Uterus (tissue), 4 donors: ENCODE data around the gene MTCL1. TPM values are rescaled to one million over a fixed set of nuclear protein-coding genes. Genes with fewer than 3 reads are reported as not detected.

Experiments
- DNase-seq, 2 donors: peaks; one replicate each; pipeline ENCODE4 v3.0.0-alpha.2; 2019 to 2020
- H3K27ac ChIP-seq, 2 donors: fragments of 200-600 bp; sonication (generic); 1 replicate in 1 of 2; 2 replicates in 1 of 2; pipeline ENCODE4 v1.5.1; 2016 to 2018
- H3K27me3 ChIP-seq, 2 donors: fragments of 200-600 bp; sonication (generic); one replicate each; pipeline ENCODE4 v1.5.1; 2018 to 2019; ENCODE audit warnings: control low read depth in 1 of 2
- H3K36me3 ChIP-seq, 2 donors: fragments of 200-600 bp; sonication (generic); one replicate each; pipeline ENCODE4 v1.5.1; 2019; ENCODE audit warnings: control low read depth in 1 of 2
- H3K4me1 ChIP-seq, 2 donors: fragments of 200-600 bp; sonication (generic); one replicate each; pipeline ENCODE4 v1.5.1; 2018 to 2019; ENCODE audit warnings: control low read depth in 1 of 2
- H3K4me3 ChIP-seq, 2 donors: fragments of 200-600 bp; sonication (generic); 1 replicate in 1 of 2; 2 replicates in 1 of 2; pipeline ENCODE4 v1.5.1; 2018 to 2019; ENCODE audit warnings: mild to moderate bottlenecking in 1 of 2
- H3K9me3 ChIP-seq, 2 donors: fragments of 200-600 bp; sonication (generic); one replicate each; pipeline ENCODE4 v1.5.1; 2019; ENCODE audit warnings: control low read depth in 1 of 2
- POLR2A ChIP-seq, 2 donors: fragments of 450-650 bp; IDR thresholded peaks; one replicate each; pipeline ENCODE4 v1.6.1; 2016; ENCODE audit warnings: antibody characterized with exemption in 2 of 2, mild to moderate bottlenecking in 1 of 2, moderate library complexity in 1 of 2
- intact Hi-C: fragments of 100-400 bp; cut with DNase I; formaldehyde crosslinking; loops from one replicate; pipeline ENCODE4 v1.15.1; 2023; ENCODE audit warnings: low total_unique reads
- total RNA-seq, 4 donors: library from RNA; depleted of rRNA in 3 of 4; stranded (reverse); fragments of >200 nt in 3 of 4; gene quantifications; one replicate each; pipeline versions ENCODE4 v1.1.0 to v1.2.4, GENCODE V29; 2014 to 2023
- TF ChIP-seq, protein P1 (sequence below), 4 experiments: fragments of 200-600 bp in 2 of 4; fragments of 450-650 bp in 2 of 4; sonication (generic) in 2 of 4; IDR thresholded peaks; one replicate each; pipeline ENCODE4 v1.5.1; 2016 to 2019; ENCODE audit warnings: antibody characterized with exemption in 4 of 4, mild to moderate bottlenecking in 2 of 4, moderate library complexity in 1 of 4
- donor health status: DM: yes; HTN: yes; CAD: no.

MTCL1 gene
- total RNA-seq, 4 donors from 2014 or later = 8.8 to 25.9 (median 11.0) TPM; not detected in 1

DNA sequence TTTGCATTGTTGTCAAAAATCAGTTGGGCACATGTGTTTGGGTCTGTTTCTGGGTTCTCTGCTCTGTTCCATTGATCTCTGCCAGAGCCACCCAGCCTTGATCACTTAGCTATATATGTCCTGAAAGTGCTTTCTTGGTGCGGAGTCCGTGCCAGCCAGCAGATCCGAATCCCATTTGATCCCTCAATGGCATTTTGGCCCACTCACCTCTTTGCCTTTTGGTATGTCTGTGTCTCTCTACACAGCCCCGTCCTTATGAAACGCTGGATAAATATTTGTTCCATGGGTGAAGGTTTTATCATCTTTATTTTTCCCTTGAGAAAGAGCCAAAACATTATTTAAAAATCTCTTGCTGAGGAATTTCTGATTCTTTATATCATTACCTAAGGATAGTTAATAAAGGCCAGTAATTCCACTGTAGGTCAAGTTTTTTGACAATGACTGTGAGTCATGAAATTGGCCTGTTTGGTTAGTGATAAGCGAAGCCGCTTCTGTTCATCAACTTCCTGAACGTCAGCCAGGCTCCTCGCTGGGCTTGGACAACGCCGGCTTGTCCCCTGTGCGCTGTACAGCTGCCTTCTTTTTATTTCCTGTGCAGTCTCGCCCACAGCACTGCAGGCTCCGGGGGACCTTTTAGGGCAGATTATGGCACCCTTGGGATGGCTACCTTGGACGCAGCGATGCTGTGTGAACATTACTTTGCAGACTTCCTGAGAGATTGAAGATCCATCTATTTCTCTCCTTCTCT is 24.9 kb downstream of the MTCL1 start:
- peak overlapping the region in 1 of 2 donors; percentile 5 for H3K27ac ChIP-seq
- DNase-seq = peak; percentile 22 to 54

DNA sequence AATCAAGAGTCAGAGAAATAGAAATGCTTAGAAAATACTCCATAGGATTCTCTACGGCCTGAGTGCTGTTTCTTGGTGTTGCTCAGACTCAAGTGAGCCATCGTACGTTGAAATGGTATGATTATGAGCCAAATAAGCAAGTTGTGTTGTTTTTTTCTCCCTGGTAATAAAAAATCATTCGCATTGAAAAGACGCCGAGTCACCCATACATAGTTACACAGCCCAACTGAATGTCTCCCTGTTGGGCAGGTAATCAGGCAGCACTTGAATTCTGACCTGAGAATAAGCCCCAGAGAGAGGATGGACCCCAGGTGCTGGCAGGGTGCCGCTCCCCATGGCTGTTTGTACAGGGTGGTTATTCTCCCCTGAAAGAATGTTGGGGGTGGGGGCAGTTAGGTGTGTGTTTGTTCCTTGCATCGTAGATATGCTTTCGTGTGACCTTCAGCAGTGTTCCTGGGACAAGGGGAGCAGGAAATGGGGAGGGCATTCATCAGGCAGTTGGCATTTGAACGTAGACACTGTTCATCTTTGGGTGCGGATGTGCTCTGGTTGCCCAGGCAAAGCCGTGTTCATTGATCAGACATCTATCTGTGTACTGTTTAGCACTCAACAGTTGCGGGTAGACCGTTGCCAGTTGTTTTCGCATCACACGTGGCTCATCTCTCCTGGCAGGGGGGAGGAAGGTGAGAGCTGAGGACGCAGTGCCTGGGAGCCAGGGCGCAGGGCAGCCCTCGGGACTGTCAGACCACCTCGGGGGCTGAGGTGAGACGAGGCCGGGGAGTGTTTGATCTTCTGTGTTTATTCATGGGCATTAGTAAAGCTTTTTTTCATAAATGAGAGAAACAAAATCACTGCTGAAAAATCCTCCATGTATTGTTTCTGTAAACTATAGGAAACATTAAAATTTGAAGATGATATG is 27.3 kb downstream of the MTCL1 start:
- TF ChIP-seq, protein P1, sequence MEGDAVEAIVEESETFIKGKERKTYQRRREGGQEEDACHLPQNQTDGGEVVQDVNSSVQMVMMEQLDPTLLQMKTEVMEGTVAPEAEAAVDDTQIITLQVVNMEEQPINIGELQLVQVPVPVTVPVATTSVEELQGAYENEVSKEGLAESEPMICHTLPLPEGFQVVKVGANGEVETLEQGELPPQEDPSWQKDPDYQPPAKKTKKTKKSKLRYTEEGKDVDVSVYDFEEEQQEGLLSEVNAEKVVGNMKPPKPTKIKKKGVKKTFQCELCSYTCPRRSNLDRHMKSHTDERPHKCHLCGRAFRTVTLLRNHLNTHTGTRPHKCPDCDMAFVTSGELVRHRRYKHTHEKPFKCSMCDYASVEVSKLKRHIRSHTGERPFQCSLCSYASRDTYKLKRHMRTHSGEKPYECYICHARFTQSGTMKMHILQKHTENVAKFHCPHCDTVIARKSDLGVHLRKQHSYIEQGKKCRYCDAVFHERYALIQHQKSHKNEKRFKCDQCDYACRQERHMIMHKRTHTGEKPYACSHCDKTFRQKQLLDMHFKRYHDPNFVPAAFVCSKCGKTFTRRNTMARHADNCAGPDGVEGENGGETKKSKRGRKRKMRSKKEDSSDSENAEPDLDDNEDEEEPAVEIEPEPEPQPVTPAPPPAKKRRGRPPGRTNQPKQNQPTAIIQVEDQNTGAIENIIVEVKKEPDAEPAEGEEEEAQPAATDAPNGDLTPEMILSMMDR (IDR thresholded peaks at IDR 0.05) = no peak
- no peak for TF ChIP-seq POLR2A (IDR thresholded peaks at IDR 0.05)
- peaks cover 0 to 10% of the 10 kb centered on the region in 2 donors for H3K4me1 ChIP-seq
- no peaks in the 10 kb centered on the region for H3K27me3 ChIP-seq
- DNase-seq = no peak
- no peak overlapping the region for H3K4me3 ChIP-seq
- intact Hi-C loops = no loop called here
- no peak overlapping the region for H3K27ac ChIP-seq
- no peaks in the 10 kb centered on the region for H3K9me3 ChIP-seq
- H3K36me3 ChIP-seq = no peaks in the 10 kb centered on the region

More for the DNA sequence above, 24.9 kb downstream of the MTCL1 start:
- Histone ChIP-seq H3K36me3 (no peaks in the 10 kb centered on the region), H3K4me1 (peaks cover 0 to 10% of the 10 kb centered on the region in 2 donors), H3K27me3 (no peaks in the 10 kb centered on the region), H3K4me3 (no peak overlapping the region), H3K9me3 (no peaks in the 10 kb centered on the region)
- no peak for TF ChIP-seq POLR2A (IDR thresholded peaks at IDR 0.05)
- TF ChIP-seq, protein P1 (IDR thresholded peaks at IDR 0.05) = no peak
- intact Hi-C loops = no loop called here

DNA sequence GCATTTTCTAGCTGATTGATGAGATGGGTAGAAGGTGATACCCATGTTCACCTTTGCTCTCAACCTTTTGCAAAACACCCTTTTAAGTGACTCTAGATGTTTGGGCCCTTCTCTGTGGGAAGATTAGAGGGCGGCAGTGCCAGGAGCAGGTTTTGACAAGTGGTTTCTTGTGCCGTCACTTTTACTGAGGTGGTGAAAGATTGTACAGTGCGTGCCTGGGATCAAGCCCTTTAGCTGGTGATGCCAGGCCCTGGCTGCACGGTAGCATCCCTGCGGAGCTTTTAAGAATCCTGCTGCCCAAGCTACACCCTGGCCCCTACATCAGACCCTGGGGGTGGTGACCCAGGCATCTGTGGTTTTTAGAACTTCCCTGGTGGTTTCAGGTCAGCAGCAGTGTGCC is 29.1 kb downstream of the MTCL1 start:
- no peaks in the 10 kb centered on the region for H3K36me3 ChIP-seq
- no peak for DNase-seq
- no peaks in the 10 kb centered on the region for H3K27me3 ChIP-seq
- H3K27ac ChIP-seq = no peak overlapping the region
- H3K4me3 ChIP-seq = no peak overlapping the region
- TF ChIP-seq, protein P1 (IDR thresholded peaks at IDR 0.05) = no peak
- no peak for TF ChIP-seq POLR2A (IDR thresholded peaks at IDR 0.05)
- no peaks in the 10 kb centered on the region for H3K9me3 ChIP-seq
- H3K4me1 ChIP-seq = peaks cover 0 to 10% of the 10 kb centered on the region in 2 donors
- intact Hi-C loops = no loop called here

DNA sequence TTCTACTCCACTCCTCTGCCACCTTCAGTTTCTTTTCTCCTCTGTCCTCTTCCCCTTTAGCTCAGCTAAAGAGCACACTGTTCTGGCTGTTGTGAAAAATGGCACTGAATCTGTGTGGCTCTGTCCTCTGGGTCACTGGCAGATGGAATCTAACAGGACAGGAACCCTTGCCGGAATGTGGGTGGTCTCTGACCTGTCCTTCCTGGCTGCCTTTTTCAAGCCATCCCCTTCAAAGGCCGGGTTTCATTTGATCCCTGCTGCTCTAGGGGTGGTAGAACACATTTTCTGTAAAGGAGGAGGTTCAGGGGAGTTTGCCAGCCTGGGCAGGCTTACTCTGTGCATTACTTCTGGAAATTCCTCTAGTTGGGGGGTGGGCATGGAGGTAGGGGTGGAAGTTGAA is 29.9 kb downstream of the MTCL1 start:
- no peak for TF ChIP-seq POLR2A (IDR thresholded peaks at IDR 0.05)
- TF ChIP-seq, protein P1 (IDR thresholded peaks at IDR 0.05) = no peak
- intact Hi-C loops = no loop called here
- Histone ChIP-seq H3K27me3 (no peaks in the 10 kb centered on the region), H3K4me1 (peaks cover 0 to 6% of the 10 kb centered on the region in 2 donors), H3K36me3 (no peaks in the 10 kb centered on the region), H3K4me3 (no peak overlapping the region), H3K9me3 (no peaks in the 10 kb centered on the region), H3K27ac (no peak overlapping the region)
- no peak for DNase-seq

DNA sequence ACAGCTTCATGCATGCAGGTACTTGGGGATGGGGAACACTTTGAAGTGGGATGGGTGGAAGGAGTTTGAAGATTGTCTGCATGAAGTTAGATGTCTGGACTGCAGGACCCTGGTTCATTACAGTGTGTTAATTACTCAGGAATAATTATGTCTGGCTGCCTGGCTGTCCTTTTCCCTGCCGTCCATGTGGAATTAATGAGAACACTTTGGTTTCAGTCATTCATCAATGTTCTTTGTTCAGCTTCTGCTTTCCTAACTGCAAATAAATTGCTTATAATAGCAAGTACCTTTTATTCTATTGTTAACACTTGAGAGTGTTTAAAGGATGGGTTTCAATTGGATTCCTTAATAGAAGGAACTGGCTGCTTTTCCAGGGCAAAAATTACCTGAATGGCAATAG is 35.8 kb downstream of the MTCL1 start:
- Histone ChIP-seq H3K36me3 (no peaks in the 10 kb centered on the region), H3K9me3 (no peaks in the 10 kb centered on the region), H3K27ac (no peak overlapping the region), H3K4me1 (no peaks in the 10 kb centered on the region), H3K4me3 (no peak overlapping the region), H3K27me3 (no peaks in the 10 kb centered on the region)
- TF ChIP-seq, protein P1 (IDR thresholded peaks at IDR 0.05) = no peak
- no peak for TF ChIP-seq POLR2A (IDR thresholded peaks at IDR 0.05)
- intact Hi-C loops = no loop called here
- DNase-seq = no peak
